HS-5 (cell line): ENCODE results near the gene PROX2.

Source experiments
- DNase-seq: peaks from one replicate; pipeline ENCODE4 v3.0.0-alpha.2; 2012; ENCODE audit warnings: low read depth

Gene PROX2

GRCh38 chr14:74875204-74875603, 741 bp downstream of the PROX2 start:
- DNase-seq, result no peak

- no peak for DNase-seq
Observed at GRCh38 chr14:74871819-74872218, 4.1 kb downstream of the PROX2 start.

- no peak for DNase-seq
Observed at GRCh38 chr14:74868739-74869138, 7.2 kb downstream of the PROX2 start.

- no peak for DNase-seq
Observed at GRCh38 chr14:74867673-74868072, 8.3 kb downstream of the PROX2 start.

GRCh38 chr14:74866708-74867389, 9.1 kb downstream of the PROX2 start:
- DNase-seq, result no peak

GRCh38 chr14:74865156-74865555, 10.8 kb downstream of the PROX2 start:
- DNase-seq, result no peak

- DNase-seq, result no peak
Observed at GRCh38 chr14:74864198-74864597, 11.7 kb downstream of the PROX2 start.

GRCh38 chr14:74863274-74863673, 12.7 kb downstream of the PROX2 start:
- DNase-seq, result no peak

- no peak for DNase-seq
Observed at GRCh38 chr14:74861734-74862090, 14.2 kb downstream of the PROX2 start.

GRCh38 chr14:74860899-74861733, 14.8 kb downstream of the PROX2 start:
- DNase-seq, result no peak

GRCh38 chr14:74859757-74860552, 16.0 kb downstream of the PROX2 start:
- DNase-seq, result no peak

GRCh38 chr14:74858022-74858421, 17.9 kb downstream of the PROX2 start:
- no peak for DNase-seq

GRCh38 chr14:74856366-74856765, 19.6 kb downstream of the PROX2 start:
- DNase-seq, result no peak

- no peak for DNase-seq
Observed at GRCh38 chr14:74855945-74856344, 20.0 kb downstream of the PROX2 start.

GRCh38 chr14:74855021-74855420, 20.9 kb downstream of the PROX2 start:
- no peak for DNase-seq

- DNase-seq, result no peak
Observed at GRCh38 chr14:74853581-74853980, 22.4 kb downstream of the PROX2 start.

- peak; percentile 51 for DNase-seq
Observed at GRCh38 chr14:74852922-74853530, 22.9 kb downstream of the PROX2 start.

- no peak for DNase-seq
Observed at GRCh38 chr14:74848768-74849167, 27.2 kb downstream of the PROX2 start.

- DNase-seq, result peak; percentile 37
Observed at GRCh38 chr14:74846968-74847665, 28.8 kb downstream of the PROX2 start.

GRCh38 chr14:74846168-74846567, 29.8 kb downstream of the PROX2 start:
- no peak for DNase-seq

- peak; percentile 60 for DNase-seq
Observed at GRCh38 chr14:74843653-74844052, 32.3 kb downstream of the PROX2 start.
